ENCODE results near the gene OBSCN.

DNA sequence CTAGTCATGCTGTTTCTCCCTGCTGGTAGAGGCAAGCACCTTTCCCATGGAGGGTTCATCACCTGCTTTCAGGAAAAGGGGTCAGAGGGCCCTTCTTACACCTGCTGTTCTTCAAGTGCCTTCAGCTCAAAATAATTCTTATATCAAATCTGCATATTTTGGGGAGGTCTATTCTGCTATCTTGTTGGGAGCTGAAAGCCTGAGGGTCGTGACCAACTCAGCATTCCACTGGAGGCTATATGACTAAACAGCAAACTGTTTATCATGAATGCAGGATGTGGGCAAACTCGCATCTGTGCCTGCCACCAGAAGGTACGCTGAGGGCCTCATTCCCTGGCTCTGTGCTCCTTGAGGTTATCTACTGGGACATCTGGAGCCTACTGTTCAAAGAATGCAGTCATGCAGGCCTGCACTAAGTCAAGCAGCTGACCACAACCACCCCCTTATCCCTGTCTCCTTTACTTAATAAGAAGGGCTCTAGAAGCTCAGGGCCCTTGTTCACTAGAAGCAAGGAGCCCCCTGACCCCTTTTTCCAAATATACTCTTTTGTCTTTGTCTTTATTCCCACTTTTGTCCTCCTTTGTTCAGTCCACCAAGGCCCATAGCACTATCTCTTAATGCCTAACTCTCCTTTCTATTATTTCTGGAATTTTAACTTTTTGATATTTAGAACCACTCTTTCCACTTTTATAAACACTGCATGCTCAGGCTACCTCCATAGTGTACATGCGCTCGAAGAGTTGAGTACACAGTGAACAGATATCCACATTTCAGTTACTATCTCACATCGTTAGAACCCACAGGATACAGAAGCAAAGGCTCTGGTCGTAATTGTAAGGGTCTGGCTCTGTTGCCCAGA lies 213.4 kb downstream of the OBSCN start:
- TF ChIP-seq, protein P1, sequence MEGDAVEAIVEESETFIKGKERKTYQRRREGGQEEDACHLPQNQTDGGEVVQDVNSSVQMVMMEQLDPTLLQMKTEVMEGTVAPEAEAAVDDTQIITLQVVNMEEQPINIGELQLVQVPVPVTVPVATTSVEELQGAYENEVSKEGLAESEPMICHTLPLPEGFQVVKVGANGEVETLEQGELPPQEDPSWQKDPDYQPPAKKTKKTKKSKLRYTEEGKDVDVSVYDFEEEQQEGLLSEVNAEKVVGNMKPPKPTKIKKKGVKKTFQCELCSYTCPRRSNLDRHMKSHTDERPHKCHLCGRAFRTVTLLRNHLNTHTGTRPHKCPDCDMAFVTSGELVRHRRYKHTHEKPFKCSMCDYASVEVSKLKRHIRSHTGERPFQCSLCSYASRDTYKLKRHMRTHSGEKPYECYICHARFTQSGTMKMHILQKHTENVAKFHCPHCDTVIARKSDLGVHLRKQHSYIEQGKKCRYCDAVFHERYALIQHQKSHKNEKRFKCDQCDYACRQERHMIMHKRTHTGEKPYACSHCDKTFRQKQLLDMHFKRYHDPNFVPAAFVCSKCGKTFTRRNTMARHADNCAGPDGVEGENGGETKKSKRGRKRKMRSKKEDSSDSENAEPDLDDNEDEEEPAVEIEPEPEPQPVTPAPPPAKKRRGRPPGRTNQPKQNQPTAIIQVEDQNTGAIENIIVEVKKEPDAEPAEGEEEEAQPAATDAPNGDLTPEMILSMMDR (conservative IDR thresholded peaks at IDR 0.05), result no peak
- TF ChIP-seq ZFX (IDR thresholded peaks at IDR 0.05), result no peak

Measured in C4-2B (cell line).